ENCODE measurements around the gene AGAP1.

AGAP1 gene

DNA sequence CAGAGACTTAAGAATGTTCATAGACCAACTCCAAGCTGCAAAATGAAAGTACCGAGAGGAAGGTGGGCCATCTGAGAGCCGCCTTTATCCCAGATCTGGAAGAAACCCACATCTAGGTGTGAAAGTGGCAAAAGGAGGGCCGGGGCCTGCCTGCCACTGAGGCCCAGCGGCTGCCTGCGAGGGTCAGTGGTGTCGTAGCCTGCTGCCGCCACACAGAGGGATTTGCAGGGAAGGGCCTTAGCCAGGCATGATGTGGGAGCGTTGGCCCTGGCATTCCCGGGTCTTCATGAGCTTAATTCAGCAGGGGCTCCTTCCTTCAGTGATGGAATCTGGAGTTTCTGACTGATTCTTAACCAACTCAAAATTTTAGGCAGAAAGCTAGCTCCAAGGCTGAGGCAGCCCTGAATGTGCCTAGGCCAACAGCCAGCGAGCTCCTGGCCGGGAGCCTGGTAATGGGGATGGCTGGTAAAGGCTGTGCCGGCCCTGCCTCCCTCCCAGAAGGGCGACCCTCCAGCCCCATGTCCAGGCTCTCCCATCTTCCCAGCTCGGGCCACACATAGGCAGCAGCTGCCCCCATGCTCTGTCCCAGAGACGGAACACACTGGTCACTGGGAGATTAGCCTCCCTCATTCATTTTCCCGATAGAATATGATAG, 230.1 kb downstream of the AGAP1 start:
- TF ChIP-seq, protein P1, sequence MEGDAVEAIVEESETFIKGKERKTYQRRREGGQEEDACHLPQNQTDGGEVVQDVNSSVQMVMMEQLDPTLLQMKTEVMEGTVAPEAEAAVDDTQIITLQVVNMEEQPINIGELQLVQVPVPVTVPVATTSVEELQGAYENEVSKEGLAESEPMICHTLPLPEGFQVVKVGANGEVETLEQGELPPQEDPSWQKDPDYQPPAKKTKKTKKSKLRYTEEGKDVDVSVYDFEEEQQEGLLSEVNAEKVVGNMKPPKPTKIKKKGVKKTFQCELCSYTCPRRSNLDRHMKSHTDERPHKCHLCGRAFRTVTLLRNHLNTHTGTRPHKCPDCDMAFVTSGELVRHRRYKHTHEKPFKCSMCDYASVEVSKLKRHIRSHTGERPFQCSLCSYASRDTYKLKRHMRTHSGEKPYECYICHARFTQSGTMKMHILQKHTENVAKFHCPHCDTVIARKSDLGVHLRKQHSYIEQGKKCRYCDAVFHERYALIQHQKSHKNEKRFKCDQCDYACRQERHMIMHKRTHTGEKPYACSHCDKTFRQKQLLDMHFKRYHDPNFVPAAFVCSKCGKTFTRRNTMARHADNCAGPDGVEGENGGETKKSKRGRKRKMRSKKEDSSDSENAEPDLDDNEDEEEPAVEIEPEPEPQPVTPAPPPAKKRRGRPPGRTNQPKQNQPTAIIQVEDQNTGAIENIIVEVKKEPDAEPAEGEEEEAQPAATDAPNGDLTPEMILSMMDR (IDR thresholded peaks at IDR 0.05; ENCODE audit: control insufficient read depth, extremely low read depth, insufficient read depth), result no peak
- DNase-seq (ENCODE audit: low read depth), result no peak
- no peak overlapping the region for H3K4me3 ChIP-seq (ENCODE audit: low read depth, low read length)

- no peak overlapping the region for H3K4me3 ChIP-seq (ENCODE audit: low read depth, low read length)
- TF ChIP-seq, protein P1 (IDR thresholded peaks at IDR 0.05; ENCODE audit: control insufficient read depth, extremely low read depth, insufficient read depth), result no peak
- peak; percentile 59 for DNase-seq (ENCODE audit: low read depth)
Observed at GRCh38 chr2:235725016-235725489, 231.2 kb downstream of the AGAP1 start.

DNA sequence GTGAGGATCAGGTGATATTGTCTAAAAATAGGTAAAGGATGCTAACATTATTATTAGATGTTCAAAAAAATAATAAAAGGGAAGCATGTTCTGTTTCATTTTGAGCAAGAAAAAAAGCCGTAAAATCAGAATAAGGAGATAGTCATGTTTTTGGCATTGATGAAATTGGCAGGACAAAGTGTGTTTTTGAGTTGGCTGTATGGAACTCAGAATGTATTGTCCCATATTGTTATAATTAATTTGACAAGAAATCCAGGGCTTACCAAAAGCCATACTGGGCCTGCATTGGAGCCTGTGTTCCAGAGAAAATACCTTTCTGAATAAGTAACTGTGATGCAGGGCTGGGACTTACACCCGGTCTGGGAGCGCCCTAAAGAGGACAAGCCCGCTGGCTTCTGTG, 232.0 kb downstream of the AGAP1 start:
- TF ChIP-seq, protein P1 (IDR thresholded peaks at IDR 0.05; ENCODE audit: control insufficient read depth, extremely low read depth, insufficient read depth), result no peak
- DNase-seq (ENCODE audit: low read depth), result no peak
- no peak overlapping the region for H3K4me3 ChIP-seq (ENCODE audit: low read depth, low read length)

GRCh38 chr2:235726554-235726953, 232.7 kb downstream of the AGAP1 start:
- TF ChIP-seq, protein P1 (IDR thresholded peaks at IDR 0.05; ENCODE audit: control insufficient read depth, extremely low read depth, insufficient read depth), result no peak
- no peak overlapping the region for H3K4me3 ChIP-seq (ENCODE audit: low read depth, low read length)
- no peak for DNase-seq (ENCODE audit: low read depth)

- no peak for DNase-seq (ENCODE audit: low read depth)
- H3K4me3 ChIP-seq (ENCODE audit: low read depth, low read length), result no peak overlapping the region
- TF ChIP-seq, protein P1 (IDR thresholded peaks at IDR 0.05; ENCODE audit: control insufficient read depth, extremely low read depth, insufficient read depth), result no peak
Observed at GRCh38 chr2:235727174-235727573, 233.3 kb downstream of the AGAP1 start.

- DNase-seq (ENCODE audit: low read depth), result no peak
- H3K4me3 ChIP-seq (ENCODE audit: low read depth, low read length), result no peak overlapping the region
- TF ChIP-seq, protein P1 (IDR thresholded peaks at IDR 0.05; ENCODE audit: control insufficient read depth, extremely low read depth, insufficient read depth), result no peak
Observed at GRCh38 chr2:235727891-235728799, 234.3 kb downstream of the AGAP1 start.
